Measurements from ENCODE around the gene FAT1.

Gene FAT1

DNA sequence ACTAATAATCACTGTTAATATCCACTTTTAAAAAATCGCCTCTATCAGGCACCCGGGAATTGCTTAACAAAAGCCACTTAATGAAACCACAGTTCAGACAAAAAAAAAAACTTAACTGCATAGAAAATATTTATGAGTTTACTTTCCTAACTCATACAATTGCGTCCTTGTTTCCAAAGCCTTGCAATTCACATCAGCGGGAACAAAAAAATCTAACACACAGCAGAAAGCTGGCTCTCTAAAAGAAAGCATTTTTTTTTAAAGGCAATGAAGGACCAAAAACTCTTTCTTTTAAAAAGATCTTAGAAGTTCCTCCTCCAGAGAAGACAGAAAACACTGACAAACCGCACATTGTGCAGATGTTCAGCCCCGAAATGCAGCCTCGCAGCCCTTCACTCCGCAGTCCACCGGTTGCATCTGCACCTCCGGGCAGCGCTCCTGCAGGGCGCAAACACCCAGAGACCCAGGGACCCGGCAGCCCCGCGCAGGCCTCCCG, 812 bp downstream of the FAT1 start:
- no peak for DNase-seq

DNA sequence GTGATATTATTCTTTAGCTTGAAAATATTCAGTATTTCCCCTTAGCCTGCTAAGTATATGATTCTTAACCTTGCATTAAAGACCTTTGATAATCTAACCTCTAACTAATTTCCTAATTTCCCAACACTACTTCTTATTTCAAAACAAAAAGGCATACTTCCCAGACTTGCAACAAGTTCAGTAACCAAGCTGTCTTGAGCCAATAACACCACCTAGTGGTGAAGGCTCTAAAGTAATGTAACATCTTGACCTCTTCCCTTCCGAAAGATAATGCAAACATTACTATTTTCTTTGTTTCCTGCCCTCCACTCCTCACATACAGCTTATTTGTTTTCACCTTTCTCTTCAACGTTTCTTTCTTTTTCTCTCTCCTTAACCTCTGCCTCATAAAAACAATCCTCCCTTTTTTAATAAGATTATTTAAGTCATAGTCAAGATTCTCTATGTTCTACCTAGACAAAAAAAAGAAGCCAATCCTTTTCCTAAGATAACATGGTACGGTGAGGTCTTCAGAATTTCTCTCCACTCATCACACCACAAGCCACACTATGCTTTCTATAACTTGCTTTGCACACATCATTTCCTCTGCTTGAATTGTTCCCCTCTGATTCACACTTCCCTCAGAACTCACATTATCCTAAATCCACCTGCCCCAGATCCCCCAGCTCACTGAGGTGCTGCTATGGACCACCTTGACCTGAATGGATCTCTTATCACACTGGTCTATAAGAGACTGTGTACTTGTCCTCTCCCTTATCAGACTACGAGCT, 3.5 kb downstream of the FAT1 start:
- DNase-seq: no peak

DNA sequence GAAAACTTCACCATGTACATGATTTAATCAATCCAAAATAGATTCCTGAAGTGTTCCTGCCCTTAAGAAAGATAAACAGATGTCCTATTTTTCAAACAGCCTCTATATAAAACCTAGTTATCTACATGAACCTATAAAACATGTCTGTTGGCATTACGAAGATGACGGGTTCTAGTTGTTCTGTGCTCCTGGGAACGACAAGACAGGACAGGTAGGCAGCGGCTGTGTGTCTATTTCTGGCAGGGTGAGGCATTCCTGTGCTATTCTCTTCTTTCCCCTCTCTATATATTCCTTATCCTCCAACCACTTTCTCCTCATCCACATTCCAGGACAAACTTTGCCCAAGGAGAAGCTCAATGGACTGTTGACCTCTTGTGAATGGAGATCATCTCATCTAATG, 6.1 kb downstream of the FAT1 start:
- no peak for DNase-seq

DNA sequence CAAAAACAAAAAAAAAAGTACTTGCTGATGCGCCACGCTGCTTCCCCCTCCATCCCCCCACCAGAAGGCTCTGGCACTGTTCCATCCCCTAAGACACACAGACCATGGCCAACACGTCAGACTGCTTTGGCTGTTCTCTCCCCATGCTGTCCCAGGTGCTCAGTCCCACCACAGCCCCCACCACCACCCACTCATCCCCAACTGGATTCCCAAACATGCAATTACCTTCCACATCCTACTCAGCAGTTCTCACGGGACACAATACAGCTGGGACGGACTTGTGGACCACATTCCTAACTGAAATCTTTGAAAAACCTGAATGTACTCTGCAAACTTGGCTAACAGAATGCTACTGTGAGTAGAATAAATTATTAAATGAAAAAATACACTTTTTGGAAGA, 8.6 kb downstream of the FAT1 start:
- no peak for DNase-seq

DNA sequence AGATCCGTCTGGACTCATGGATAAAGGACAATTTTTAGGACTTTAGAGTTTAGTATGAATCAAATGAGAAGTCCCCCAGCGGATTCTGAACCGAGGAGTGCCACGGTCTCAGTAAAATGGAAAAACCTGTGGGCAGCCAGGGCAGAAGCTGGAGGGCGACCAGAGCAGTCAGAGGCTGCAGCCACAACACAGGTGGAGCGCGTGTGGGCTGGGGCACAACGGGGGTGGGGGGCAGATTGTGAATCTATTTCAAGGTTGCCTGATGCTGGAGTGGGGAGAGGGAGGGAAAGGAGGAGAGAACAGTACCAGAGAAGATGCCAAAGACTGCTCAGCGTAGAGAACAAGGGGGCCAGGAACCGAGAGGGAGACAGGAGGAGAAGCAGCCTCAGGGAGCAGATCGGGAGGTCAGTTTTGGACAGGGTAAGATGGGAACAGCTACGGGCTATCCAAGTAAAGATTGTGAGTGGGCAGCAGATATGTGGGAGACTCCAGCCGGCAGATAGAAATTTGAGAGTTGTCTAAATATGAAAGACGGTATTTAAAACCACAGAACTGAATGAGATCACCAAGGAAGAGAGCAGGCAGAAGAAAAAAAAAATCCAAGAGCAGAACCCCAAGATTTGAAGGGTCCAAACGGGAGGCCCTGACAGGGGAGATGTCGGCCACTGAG, 9.5 kb downstream of the FAT1 start:
- DNase-seq: no peak

DNA sequence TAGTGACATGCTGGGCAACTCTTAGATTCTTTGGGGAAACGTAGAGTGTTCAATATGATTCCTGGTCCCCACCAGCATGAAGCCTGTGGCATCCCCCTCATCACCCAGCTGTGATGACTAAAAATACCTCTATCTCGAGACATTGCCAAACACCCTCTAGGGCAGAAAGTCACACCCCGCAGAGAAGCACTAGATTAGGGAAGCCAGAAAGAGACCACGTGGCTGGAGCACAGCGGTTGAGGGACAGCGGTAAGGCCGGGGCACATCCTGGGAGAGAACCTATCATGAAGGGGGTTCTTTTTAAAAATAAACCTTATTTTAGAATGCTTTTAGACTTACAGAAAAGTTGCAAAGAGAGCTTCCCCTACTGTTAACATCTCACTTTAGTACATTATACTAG, 11.0 kb downstream of the FAT1 start:
- DNase-seq: no peak

DNA sequence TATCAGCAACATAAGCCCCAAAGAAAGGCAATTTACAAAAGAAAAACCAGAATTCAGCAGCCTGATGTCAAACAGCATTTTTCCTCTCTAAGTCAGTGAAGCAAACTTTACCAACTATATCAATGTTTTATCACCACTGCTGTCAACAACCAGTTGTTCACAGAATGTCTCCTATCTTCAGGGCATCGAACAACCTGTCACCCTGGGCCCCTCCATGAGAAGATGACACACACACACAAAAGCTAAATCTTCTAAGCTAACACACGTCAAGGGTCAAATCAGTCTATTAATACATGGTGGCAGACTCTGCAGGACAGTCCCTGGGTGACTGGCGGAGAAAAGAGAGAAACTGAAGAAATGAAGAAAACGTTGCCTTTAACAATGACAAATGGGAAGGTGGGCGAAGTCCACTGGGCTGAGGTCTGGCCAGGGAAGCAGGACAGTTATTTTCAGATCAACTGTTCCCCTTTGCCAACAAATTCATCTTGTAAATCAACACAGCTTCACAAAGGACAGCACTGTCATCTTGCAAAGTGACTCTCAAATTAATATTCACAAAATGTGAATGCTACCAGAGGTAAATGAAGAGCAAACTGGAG, 13.0 kb downstream of the FAT1 start:
- DNase-seq: no peak

DNA sequence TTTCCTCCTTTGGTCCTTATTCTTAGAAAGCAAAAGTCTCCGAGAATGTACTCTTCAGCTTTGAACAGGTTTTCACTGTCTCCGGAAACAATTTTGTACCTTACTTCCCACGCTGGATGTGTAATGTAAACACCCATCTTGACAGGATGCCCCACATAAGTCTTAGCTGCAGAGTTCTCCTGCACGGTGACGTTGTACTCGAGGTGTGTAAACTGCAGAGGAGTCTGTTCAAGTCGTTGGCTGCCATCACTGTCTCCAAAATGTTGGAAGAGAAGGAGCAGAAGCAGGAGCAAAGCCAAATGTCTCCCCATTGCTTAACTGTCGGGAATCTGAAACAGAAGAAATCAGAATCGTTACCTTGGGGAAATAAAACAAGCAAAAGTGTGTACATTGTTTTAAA, 14.1 kb downstream of the FAT1 start:
- no peak for DNase-seq

DNA sequence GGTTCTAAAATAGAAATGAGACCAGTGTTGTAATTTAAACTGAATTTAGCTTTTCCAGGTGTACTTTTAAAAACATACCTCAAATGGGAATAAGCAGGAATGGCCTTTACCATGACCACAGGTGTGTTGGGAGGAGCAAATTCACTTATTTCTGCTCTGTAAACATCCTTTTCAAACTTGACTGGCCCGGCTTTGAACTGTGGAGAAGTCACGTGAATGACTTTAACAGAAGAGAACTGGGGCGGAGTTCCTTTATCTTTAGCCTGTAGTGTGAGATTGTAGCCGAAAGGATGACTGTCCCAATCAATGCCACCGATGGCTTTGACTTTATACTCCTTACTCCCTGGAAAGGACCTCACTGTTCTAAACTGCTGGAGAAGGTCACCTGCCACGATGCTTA, 15.1 kb downstream of the FAT1 start:
- no peak for DNase-seq

DNA sequence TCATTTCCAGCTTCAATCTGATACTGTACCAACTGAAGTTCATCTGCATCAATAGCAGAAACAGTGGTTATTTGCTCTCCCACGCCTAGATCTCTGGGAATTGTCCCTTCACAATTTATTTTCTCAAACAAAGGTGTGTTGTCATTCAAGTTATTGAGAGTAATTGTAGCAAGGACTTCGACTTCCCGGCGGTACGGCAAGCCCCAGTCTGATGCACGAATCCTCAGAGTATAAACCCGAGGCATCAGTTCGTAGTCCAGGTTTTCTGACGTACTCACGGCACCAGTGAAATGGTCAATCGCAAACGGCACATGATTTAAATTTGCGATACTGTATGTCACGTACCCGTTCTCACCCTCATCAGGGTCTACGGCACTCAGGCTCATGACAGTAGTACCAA, 15.7 kb downstream of the FAT1 start:
- DNase-seq: no peak

DNA sequence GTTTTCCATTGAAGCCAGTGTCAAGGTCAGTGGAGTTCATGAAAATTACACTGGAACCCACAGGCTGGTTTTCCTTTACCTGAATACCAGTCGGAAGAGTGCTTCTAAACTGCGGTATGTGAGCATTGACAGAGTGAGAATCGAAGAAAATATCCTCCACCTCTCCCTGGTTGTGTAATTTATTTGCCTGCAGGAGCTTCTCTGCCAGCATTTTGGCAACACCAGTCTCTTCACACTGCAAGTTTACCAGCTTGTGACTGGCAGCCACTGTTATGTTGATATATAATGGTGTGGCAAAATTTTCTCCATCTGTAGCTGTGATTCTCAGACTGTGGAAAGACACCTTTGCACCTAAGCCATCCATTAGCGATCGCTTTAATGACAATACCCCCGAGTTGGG, 16.1 kb downstream of the FAT1 start:
- no peak for DNase-seq

DNA sequence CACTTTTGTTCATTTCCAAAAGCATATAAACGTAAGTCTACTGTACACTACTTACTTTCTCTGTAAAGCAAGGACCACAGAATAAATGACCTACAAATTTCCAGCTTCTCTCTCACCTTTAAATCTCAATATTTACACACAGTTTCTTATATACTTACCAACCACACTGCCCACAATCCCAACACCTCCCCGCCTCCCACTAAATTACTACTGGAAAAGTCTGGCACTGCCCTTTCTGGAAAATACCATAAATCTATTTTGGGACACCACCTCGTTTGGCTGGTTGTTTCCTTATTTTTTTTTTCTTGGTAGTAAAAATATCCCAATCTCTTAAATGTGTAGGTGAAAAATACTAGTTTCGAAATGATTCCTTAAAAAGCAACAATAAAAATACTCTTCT, 19.6 kb downstream of the FAT1 start:
- no peak for DNase-seq

DNA sequence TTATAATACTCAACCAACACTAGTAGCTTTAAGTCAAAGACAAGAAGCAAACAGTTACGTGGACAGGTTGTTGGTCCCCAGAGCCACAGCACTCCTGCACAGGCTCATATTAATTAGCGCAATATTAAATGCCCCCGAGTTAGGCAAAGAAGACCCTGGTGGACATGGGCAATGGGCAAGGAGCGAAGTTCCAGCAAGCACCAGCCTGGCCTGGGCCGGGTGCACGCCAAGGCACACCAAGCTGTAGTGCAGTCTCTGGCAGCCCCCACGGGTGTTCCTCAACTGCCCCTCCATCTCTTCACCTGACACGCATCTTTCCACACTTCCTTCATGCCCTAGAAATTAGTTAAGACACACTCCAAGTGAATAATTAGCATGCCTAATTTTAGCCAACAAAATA, 20.1 kb downstream of the FAT1 start:
- DNase-seq: no peak

DNA sequence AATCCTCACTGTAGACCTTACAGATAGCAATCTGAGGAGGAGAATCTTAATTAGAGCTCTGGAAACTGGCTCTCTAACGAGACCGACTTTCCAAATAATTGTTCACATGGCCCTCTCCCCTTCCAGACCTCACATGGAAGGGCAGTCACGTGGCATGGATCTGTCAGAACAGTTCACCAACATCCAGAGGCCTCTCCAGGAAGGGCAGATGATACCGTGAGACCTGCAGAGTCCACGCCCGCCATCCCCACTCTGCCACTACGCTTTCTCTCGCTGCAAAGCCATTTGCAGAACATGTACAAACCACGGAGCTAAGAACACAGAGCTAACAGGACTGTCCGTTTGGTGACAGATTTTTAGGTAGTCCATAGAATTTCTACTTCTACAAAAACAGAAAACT, 20.7 kb downstream of the FAT1 start:
- DNase-seq: no peak

DNA sequence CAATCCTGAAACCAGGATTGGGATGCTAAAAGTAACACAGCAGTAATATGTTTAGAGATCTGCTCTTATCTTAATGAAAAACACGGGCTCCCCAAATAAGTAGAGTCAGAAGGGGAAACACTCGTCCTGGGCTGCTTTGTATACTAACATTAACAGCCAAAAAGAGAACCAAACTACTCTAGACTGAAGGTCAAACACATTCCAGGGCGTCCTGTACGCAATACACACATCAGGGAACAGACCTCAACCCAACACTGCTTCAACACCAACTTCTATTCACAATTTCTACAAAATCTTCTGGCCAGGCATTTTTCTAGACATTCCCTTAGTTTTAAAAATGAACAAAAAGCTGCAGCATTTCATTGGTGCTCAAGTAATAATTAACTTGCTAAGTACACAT, 21.4 kb downstream of the FAT1 start:
- no peak for DNase-seq

DNA sequence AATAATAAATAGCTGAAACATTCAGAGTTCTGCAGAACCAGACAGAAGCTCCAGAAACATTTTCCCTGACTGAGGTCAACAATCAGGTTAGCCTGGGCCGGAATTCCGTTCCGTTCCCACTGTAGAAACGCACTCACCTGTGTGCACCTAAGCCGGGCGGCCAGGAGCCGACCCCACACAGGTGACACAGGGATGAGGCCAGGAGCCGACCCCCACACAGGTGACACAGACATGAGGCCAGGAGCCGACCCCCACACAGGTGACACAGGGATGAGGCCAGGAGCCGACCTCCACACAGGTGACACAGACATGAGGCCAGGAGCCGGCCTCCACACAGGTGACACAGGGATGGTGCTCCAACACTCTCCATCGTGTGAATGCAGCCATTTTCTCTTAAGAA, 21.9 kb downstream of the FAT1 start:
- no peak for DNase-seq

DNA sequence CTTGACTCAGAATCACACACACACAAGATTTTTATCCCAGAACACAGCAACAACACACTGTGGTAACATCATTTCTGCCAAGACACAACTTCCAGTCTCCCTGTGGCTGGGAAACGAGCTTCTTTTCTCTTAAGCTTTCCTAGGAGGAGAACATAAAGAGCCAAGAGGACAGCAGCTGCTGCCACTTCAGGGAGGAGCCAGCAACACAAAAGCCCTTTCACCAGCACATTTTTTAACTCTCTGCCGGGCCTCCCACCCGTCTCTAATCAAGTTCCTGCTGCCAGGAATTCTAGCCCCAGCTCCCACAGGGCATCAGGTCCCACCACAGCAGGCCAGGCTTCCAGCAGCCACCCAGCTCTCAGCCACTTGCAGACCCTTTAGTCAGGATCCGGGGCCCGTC, 22.4 kb downstream of the FAT1 start:
- no peak for DNase-seq

DNA sequence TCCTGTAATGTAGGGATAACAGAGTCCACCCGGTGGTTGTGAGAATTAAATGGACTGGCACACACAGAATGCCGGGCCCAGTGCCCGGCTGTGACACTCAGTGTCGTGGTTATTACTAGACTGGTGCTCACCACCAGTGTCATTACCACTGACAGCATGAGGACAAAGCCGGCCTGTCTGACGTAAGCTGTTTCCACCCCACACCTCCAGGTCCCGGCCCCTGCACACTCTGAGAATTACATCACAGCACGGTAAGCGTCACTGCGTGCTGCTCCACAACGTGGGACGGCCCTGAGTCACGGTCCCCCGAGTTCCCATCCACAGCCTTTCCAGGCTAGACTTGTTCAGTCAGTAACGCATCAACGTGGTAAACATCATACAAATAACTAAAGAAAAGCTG, 22.9 kb downstream of the FAT1 start:
- DNase-seq: no peak

DNA sequence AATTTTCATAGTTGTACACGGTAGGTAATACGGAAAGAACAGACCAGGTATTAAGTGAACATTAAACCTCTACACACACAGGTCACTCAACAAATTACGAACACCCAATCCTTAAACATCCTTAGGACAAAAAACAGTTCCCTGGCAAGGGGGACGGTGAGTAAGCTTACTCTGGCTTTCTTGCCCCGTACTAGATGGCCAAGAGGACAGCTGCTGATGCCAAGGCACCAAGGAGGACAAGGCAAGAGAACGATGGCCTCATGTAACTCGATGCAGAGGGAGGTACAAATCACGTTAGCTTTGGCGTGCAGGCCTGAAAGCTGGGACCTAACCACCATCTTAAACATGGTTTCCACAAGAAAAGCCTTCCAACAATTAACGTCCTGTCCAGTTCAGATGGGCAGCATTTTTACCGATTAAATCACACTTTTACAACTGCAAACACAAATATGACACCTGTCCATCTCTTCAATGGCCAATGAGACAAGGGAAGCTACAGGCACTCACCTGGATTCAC, 23.7 kb downstream of the FAT1 start:
- DNase-seq: no peak

DNA sequence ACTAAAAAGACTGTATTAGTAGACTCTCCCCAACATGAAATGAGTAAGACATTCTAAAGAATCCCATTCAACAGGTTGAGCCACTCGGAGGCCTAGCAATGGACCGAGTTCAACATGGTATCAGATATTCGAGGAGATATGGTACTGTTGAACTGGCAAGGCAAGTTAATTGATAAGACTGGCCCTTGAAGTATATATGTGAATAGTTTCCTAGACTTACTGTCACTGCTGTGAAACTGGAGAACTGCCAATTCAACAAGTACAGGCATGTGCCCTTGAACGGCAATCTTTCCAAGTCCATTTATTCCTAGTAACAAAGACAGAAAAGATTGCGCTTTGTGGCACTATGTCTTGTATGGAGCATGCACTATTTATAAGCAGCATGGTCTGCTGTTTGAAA, 24.4 kb downstream of the FAT1 start:
- no peak for DNase-seq

DNA sequence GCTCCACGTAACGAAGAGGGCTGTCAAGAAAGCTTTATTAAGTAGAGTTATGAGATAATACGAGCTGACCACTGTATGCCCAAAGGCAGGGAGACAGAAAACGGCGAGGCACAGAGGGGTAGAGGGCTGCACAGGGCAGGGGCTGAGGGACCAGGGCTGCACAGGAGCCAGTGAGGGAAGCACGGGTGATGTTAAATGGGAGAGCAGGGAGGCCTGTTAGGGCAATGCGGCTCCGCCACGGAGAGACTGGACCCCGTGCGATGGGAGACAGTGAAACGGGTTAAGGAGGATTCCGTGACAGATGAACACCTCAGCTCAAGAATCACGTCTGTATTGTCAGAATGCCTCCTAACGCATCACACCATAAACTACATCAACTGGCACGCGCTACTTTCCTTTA, 25.1 kb downstream of the FAT1 start:
- DNase-seq: no peak

DNA sequence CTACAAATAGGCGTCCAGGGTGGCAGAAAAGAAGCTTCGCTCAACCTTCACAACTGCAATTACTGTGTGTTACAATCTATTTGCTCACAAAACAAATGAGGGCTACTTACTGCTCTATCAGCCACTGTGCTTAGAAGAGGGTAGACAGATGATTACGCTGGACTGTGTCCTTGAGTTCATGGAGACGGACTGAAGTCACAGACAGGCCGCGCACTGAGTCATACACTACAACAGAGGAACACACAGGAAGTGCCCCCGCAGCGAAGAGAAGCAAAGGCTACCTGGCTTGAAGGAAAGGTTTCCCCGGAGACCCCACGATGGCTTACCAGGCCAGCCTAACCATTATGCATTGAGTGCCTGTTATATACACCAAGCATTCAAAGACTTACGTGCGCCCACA, 25.6 kb downstream of the FAT1 start:
- DNase-seq: no peak

DNA sequence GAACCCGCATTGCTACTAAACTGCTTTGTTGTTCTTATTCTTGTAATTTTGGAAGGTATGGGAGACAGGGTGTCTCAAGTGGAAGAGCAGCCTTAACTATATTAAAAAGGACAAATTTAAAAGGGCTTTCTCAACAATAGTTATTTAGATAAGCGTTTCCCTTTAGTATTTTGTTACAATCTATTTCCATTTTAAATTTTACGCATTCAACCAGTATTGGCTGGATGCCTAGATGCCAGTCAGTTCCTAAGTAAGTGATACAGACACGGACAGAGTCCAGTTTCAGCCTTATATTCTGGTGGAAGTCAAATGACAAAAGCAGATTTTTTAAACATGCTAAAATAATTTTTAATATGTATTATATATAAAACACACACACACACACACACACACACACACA, 28.3 kb downstream of the FAT1 start:
- no peak for DNase-seq

DNA sequence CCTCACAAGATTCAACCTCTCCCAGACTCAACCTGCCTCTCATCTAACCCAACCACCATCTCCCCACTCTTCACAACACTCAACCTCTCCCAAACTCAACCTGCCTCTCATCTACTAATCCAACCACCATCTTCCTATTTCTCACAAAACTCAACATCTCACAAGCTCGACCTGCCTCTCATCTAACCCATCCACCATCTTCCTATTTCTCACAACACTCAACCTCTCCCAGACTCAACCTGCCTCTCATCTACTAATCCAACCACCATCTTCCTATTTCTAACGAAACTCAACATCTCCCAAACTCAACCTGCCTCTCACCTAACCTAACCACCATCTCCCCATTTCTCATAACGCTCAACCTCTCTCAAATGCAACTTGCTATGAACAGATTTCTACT, 29.8 kb downstream of the FAT1 start:
- DNase-seq: no peak
